CD4-positive, CD25-positive, alpha-beta regulatory T cell (primary cell): ENCODE data around the gene PLXNB2. TPM values are rescaled to one million over a fixed set of nuclear protein-coding genes. Genes with fewer than 3 reads are reported as not detected.

Experiments used
- ATAC-seq, 2 donors: fragments of 150-1000 bp; cut with Tn5 transposase; one replicate each; pipeline ENCODE4 v1.10.0; 2021; ENCODE audit warnings: low read depth in 2 of 2, moderate number of reproducible peaks in 2 of 2, moderate library complexity in 1 of 2
- DNase-seq, 3 donors: peaks; one replicate each; pipeline versions ENCODE4 v3.0.0 to v3.0.0-alpha.2; 2012 to 2022; ENCODE audit warnings: mixed read lengths in 1 of 3
- H3K27ac ChIP-seq: one replicate; pipeline ENCODE4 v1.7.0; 2013; ENCODE audit warnings: mild to moderate bottlenecking, low read length; ENCODE audit not compliant: insufficient read depth, poor library complexity, severe bottlenecking
- H3K27me3 ChIP-seq: one replicate; pipeline ENCODE4 v1.7.0; 2013; ENCODE audit warnings: low read length; ENCODE audit not compliant: control insufficient read depth, insufficient read depth
- H3K36me3 ChIP-seq: one replicate; pipeline ENCODE4 v1.7.0; 2013; ENCODE audit warnings: mild to moderate bottlenecking, low read length, moderate library complexity; ENCODE audit not compliant: control insufficient read depth, insufficient read depth
- H3K4me1 ChIP-seq: 2 replicates; pipeline ENCODE4 v1.7.0; 2013; ENCODE audit warnings: mild to moderate bottlenecking, low read length; ENCODE audit not compliant: insufficient read depth, control insufficient read depth, poor library complexity, severe bottlenecking
- H3K4me3 ChIP-seq: one replicate; pipeline ENCODE4 v1.7.0; 2013; ENCODE audit warnings: low read depth, mild to moderate bottlenecking, low read length, moderate library complexity
- H3K9me3 ChIP-seq, 2 experiments: 1 replicate in 1 of 2; 2 replicates in 1 of 2; pipeline ENCODE4 v1.7.0; 2013; ENCODE audit warnings: low read length in 2 of 2, mild to moderate bottlenecking in 1 of 2, moderate library complexity in 1 of 2; ENCODE audit not compliant: control insufficient read depth in 2 of 2
- H3K27ac Mint-ChIP-seq, 3 donors: one replicate each; pipeline ENCODE4 v1.8.0; 2020 to 2022; ENCODE audit warnings: mild to moderate bottlenecking in 3 of 3, mixed read lengths in 3 of 3, moderate library complexity in 2 of 3
- H3K27me3 Mint-ChIP-seq: one replicate; pipeline ENCODE4 v1.8.0; 2022; ENCODE audit warnings: mild to moderate bottlenecking, mixed read lengths
- H3K36me3 Mint-ChIP-seq: one replicate; pipeline ENCODE4 v1.8.0; 2020; ENCODE audit warnings: mixed read lengths
- H3K4me1 Mint-ChIP-seq, 4 donors: one replicate each; pipeline ENCODE4 v1.8.0; 2020 to 2022; ENCODE audit warnings: mixed read lengths in 4 of 4, mild to moderate bottlenecking in 1 of 4
- H3K4me3 Mint-ChIP-seq, 4 donors: one replicate each; pipeline ENCODE4 v1.8.0; 2020 to 2022; ENCODE audit warnings: mild to moderate bottlenecking in 4 of 4, mixed read lengths in 4 of 4, moderate library complexity in 3 of 4
- H3K9me3 Mint-ChIP-seq, 7 donors: one replicate each; pipeline ENCODE4 v1.8.0; 2020 to 2022; ENCODE audit warnings: mixed read lengths in 7 of 7, mild to moderate bottlenecking in 3 of 7, moderate library complexity in 2 of 7
- polyA plus RNA-seq, 4 donors: library from polyadenylated mRNA; unstranded; fragments of 300-500 nt; fragmentation: Illumina TruSeq; gene quantifications; one replicate each; pipeline ENCODE4 v1.2.3, GENCODE V29; 2021
- total RNA-seq: library from RNA; stranded (reverse); gene quantifications from one replicate; pipeline ENCODE4 v1.2.3, GENCODE V29; 2022

PLXNB2 gene
- total and polyA plus RNA-seq, 5 donors from 2014 or later = 0.36 to 3.7 (median 0.55) TPM; not detected in 1

- peak in 1 of 2 donors; percentile 4 for ATAC-seq
Measured at GRCh38 chr22:50343541-50343935, 36.1 kb upstream of the PLXNB2 start.

GRCh38 chr22:50342651-50343540 lies 35.5 kb upstream of the PLXNB2 start, which contains the start of gene PPP6R2:
Gene PPP6R2 (plus strand): TSS chr22:50343327. CDS start chr22:50393909, 50,582 bp downstream.
- no peaks in the 10 kb centered on the region for H3K27me3 Mint-ChIP-seq
- peaks cover 35% of the 10 kb centered on the region for H3K4me1 ChIP-seq
- H3K4me3 ChIP-seq = peak within 1 kb of the TSS; percentile 83
- peak within 1 kb of the TSS; percentile 91 for H3K27ac ChIP-seq
- ATAC-seq = peak; percentile 80 to 84
- DNase-seq = peak; percentile 82 to 86 (median 82)
- no peaks in the 10 kb centered on the region for H3K36me3 Mint-ChIP-seq
- peaks cover 2% of the 10 kb centered on the region for H3K36me3 ChIP-seq
- peak within 1 kb of the TSS; percentile 90 to 98 (median 92) for H3K4me3 Mint-ChIP-seq
- no peaks in the 10 kb centered on the region for H3K9me3 ChIP-seq
- H3K27ac Mint-ChIP-seq = peak within 1 kb of the TSS; percentile 83 to 95 (median 95)
- no peaks in the 10 kb centered on the region for H3K27me3 ChIP-seq
- no peaks in the 10 kb centered on the region for H3K9me3 Mint-ChIP-seq
- H3K4me1 Mint-ChIP-seq = peaks cover 0 to 12% (median 7%) of the 10 kb centered on the region in 4 donors

More at GRCh38 chr22:50343541-50343935, 36.1 kb upstream of the PLXNB2 start:
- Mint-ChIP-seq H3K4me1 (peaks cover 0 to 12% (median 7%) of the 10 kb centered on the region in 4 donors), H3K4me3 (no peak overlapping the region), H3K36me3 (no peaks in the 10 kb centered on the region), H3K27me3 (no peaks in the 10 kb centered on the region), H3K27ac (no peak overlapping the region), H3K9me3 (no peaks in the 10 kb centered on the region)
- Histone ChIP-seq H3K27ac (peak overlapping the region; percentile 91), H3K9me3 (no peaks in the 10 kb centered on the region), H3K4me1 (peaks cover 35% of the 10 kb centered on the region), H3K4me3 (no peak overlapping the region), H3K36me3 (peaks cover 2% of the 10 kb centered on the region), H3K27me3 (no peaks in the 10 kb centered on the region)
- no peak for DNase-seq

- Mint-ChIP-seq H3K4me1 (peaks cover 0 to 12% (median 7%) of the 10 kb centered on the region in 4 donors), H3K4me3 (peak overlapping the region; percentile 90 to 98 (median 92)), H3K36me3 (no peaks in the 10 kb centered on the region), H3K27me3 (no peaks in the 10 kb centered on the region), H3K9me3 (no peaks in the 10 kb centered on the region), H3K27ac (peak overlapping the region; percentile 83 to 95 (median 95))
- Histone ChIP-seq H3K27ac (peak overlapping the region; percentile 91), H3K36me3 (peaks cover 2% of the 10 kb centered on the region), H3K4me1 (peaks cover 28% of the 10 kb centered on the region), H3K9me3 (no peaks in the 10 kb centered on the region), H3K27me3 (no peaks in the 10 kb centered on the region), H3K4me3 (peak overlapping the region; percentile 83)
- DNase-seq (peak; percentile 79 to 88 (median 87)), ATAC-seq (peak; percentile 59 to 62)
Measured at GRCh38 chr22:50341977-50342650, 34.7 kb upstream of the PLXNB2 start.

- Mint-ChIP-seq H3K36me3 (no peaks in the 10 kb centered on the region), H3K4me3 (no peak overlapping the region), H3K27me3 (no peaks in the 10 kb centered on the region), H3K4me1 (peaks cover 0 to 12% (median 7%) of the 10 kb centered on the region in 4 donors), H3K27ac (no peak overlapping the region), H3K9me3 (no peaks in the 10 kb centered on the region)
- H3K4me3 ChIP-seq = no peak overlapping the region
- DNase-seq (no peak), ATAC-seq (no peak)
- H3K27ac ChIP-seq = peak overlapping the region; percentile 18
- no peaks in the 10 kb centered on the region for H3K27me3 ChIP-seq
- H3K9me3 ChIP-seq = no peaks in the 10 kb centered on the region
- H3K36me3 ChIP-seq = peaks cover 2% of the 10 kb centered on the region
- H3K4me1 ChIP-seq = peaks cover 14% of the 10 kb centered on the region
Measured at GRCh38 chr22:50339945-50340879, 32.8 kb upstream of the PLXNB2 start.

GRCh38 chr22:50338860-50339462 lies 31.5 kb upstream of the PLXNB2 start:
- H3K4me3 ChIP-seq = no peak overlapping the region
- no peak for ATAC-seq
- H3K4me1 ChIP-seq = peaks cover 14% of the 10 kb centered on the region
- H3K27ac Mint-ChIP-seq = no peak overlapping the region
- no peak for DNase-seq
- peaks cover 0 to 12% (median 7%) of the 10 kb centered on the region in 4 donors for H3K4me1 Mint-ChIP-seq
- H3K4me3 Mint-ChIP-seq = no peak overlapping the region
- H3K36me3 ChIP-seq = peaks cover 2% of the 10 kb centered on the region
- H3K27ac ChIP-seq = no peak overlapping the region
- H3K27me3 ChIP-seq = no peaks in the 10 kb centered on the region
- H3K9me3 ChIP-seq = no peaks in the 10 kb centered on the region
- no peaks in the 10 kb centered on the region for H3K9me3 Mint-ChIP-seq
- no peaks in the 10 kb centered on the region for H3K27me3 Mint-ChIP-seq
- H3K36me3 Mint-ChIP-seq = no peaks in the 10 kb centered on the region

GRCh38 chr22:50338042-50338573 lies 30.7 kb upstream of the PLXNB2 start:
- no peaks in the 10 kb centered on the region for H3K9me3 Mint-ChIP-seq
- H3K27ac Mint-ChIP-seq = no peak overlapping the region
- no peaks in the 10 kb centered on the region for H3K36me3 Mint-ChIP-seq
- H3K4me1 Mint-ChIP-seq = peaks cover 0 to 12% (median 7%) of the 10 kb centered on the region in 4 donors
- ATAC-seq (no peak), DNase-seq (no peak)
- peaks cover 14% of the 10 kb centered on the region for H3K4me1 ChIP-seq
- peaks cover 2% of the 10 kb centered on the region for H3K36me3 ChIP-seq
- H3K4me3 ChIP-seq = no peak overlapping the region
- no peaks in the 10 kb centered on the region for H3K27me3 Mint-ChIP-seq
- H3K4me3 Mint-ChIP-seq = no peak overlapping the region
- H3K27me3 ChIP-seq = no peaks in the 10 kb centered on the region
- H3K27ac ChIP-seq = no peak overlapping the region
- H3K9me3 ChIP-seq = no peaks in the 10 kb centered on the region
